Tibial nerve (tissue), 4 donors: Measurements from ENCODE around the gene WNT7A. TPM values are rescaled to one million over a fixed set of nuclear protein-coding genes. Genes with fewer than 3 reads are reported as not detected.

Source experiments
- DNase-seq, 2 donors: peaks; one replicate each; pipeline ENCODE4 v3.0.0-alpha.2; 2019; ENCODE audit warnings: low spot score in 2 of 2
- H3K27ac ChIP-seq, 4 donors: fragments of 200-600 bp; sonication (generic) in 3 of 4; one replicate each; pipeline ENCODE4 v1.5.1; 2017 to 2019; ENCODE audit warnings: mild to moderate bottlenecking in 1 of 4
- H3K27me3 ChIP-seq, 2 donors: fragments of 200-600 bp; sonication (generic) in 1 of 2; one replicate each; pipeline versions ENCODE4 v1.5.1 to v1.6.0; 2017 to 2019
- H3K36me3 ChIP-seq, 3 donors: fragments of 200-600 bp; sonication (generic); one replicate each; pipeline ENCODE4 v1.5.1; 2018 to 2019
- H3K4me1 ChIP-seq, 4 donors: fragments of 200-600 bp; sonication (generic) in 3 of 4; one replicate each; pipeline ENCODE4 v1.5.1; 2017 to 2019
- H3K4me3 ChIP-seq, 4 donors: fragments of 200-600 bp; sonication (generic) in 3 of 4; one replicate each; pipeline ENCODE4 v1.5.1; 2017 to 2019; ENCODE audit warnings: mild to moderate bottlenecking in 1 of 4, moderate library complexity in 1 of 4
- H3K9me3 ChIP-seq, 4 donors: fragments of 200-600 bp; sonication (generic) in 3 of 4; one replicate each; pipeline ENCODE4 v1.5.1; 2017 to 2019
- EP300 ChIP-seq, 2 donors: sonication (generic); formaldehyde crosslinking; IDR thresholded peaks; one replicate each; pipeline ENCODE4 v1.6.1; 2017; ENCODE audit warnings: antibody characterized with exemption in 2 of 2, mild to moderate bottlenecking in 1 of 2
- POLR2A ChIP-seq, 2 donors: fragments of 450-650 bp; IDR thresholded peaks; one replicate each; pipeline ENCODE4 v1.6.1; 2017; ENCODE audit warnings: antibody characterized with exemption in 2 of 2, mild to moderate bottlenecking in 2 of 2, moderate library complexity in 2 of 2
- WGBS, 2 donors: methylation state at CpG; one replicate each; pipeline ENCODE4 v1.1.5; 2018; 5-methylcytosine and 5-hydroxymethylcytosine counted together
- total RNA-seq, 4 donors: library from RNA; depleted of rRNA; stranded (reverse); fragments of >200 nt; gene quantifications; one replicate each; pipeline ENCODE4 v1.1.0, GENCODE V29; 2016
- TF ChIP-seq, protein P1 (sequence below), 5 experiments: fragments of 200-600 bp in 3 of 5; fragments of 450-650 bp in 2 of 5; sonication (generic) in 3 of 5; IDR thresholded peaks; one replicate each; pipeline ENCODE4 v1.5.1; 2016 to 2019; ENCODE audit warnings: antibody characterized with exemption in 5 of 5, mild to moderate bottlenecking in 3 of 5, moderate library complexity in 2 of 5

Gene WNT7A
- total RNA-seq, 4 donors from 2014 or later, result 0.21 TPM; not detected in 3

DNA sequence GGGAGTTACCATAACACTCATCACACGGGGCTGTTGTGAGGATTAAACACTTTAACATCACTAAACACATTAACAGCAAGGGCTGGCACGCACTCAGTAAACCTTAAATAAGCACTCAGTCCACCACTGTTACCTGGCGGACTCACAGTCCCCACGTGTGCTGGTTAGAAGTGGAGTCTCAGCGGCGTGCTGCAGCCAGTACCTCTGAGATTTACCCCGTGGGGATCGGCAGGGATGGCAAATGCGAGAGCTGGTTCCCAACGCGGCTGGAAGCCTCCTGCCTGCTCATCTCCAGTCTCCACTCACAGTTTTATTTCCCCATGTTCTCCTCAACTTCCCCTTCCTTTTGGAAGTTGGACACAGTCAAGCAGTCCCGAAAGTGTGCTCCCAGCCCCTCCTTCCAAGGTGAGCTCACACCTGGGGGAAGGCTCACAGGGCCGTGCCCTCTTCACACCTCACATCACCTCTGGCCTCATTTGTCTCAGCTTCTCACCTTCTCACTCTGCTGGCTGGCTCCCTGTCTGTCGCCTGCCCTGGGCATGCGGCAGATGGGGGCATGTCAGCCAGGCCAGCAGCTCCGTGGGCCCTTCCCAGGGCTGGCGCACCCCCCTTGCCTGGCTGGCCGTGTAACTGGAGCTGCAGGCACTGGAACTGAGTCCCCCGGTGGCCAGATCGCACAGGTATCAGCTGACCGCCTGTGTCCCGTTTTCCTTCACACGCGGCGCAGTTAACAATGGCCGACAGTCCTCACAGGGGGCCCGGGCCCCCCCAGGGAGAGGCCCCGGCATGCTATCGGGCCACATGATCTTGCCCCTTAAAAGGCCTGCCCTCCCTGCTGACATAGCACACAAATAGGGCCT is 87.1 kb downstream of the WNT7A start:
- TF ChIP-seq, protein P1, sequence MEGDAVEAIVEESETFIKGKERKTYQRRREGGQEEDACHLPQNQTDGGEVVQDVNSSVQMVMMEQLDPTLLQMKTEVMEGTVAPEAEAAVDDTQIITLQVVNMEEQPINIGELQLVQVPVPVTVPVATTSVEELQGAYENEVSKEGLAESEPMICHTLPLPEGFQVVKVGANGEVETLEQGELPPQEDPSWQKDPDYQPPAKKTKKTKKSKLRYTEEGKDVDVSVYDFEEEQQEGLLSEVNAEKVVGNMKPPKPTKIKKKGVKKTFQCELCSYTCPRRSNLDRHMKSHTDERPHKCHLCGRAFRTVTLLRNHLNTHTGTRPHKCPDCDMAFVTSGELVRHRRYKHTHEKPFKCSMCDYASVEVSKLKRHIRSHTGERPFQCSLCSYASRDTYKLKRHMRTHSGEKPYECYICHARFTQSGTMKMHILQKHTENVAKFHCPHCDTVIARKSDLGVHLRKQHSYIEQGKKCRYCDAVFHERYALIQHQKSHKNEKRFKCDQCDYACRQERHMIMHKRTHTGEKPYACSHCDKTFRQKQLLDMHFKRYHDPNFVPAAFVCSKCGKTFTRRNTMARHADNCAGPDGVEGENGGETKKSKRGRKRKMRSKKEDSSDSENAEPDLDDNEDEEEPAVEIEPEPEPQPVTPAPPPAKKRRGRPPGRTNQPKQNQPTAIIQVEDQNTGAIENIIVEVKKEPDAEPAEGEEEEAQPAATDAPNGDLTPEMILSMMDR (IDR thresholded peaks at IDR 0.05), result no peak
- TF ChIP-seq POLR2A (IDR thresholded peaks at IDR 0.05), result no peak
- TF ChIP-seq EP300 (IDR thresholded peaks at IDR 0.05), result no peak
- no peaks in the 10 kb centered on the region for H3K36me3 ChIP-seq
- H3K9me3 ChIP-seq, result no peaks in the 10 kb centered on the region
- no peaks in the 10 kb centered on the region for H3K4me1 ChIP-seq
- no peak overlapping the region for H3K4me3 ChIP-seq
- 39 to 56% methylated on average over 28 to 29 of the region's 29 CpGs for WGBS, 2 donors
- H3K27ac ChIP-seq, result no peak overlapping the region
- no peak for DNase-seq
- H3K27me3 ChIP-seq, result peaks cover 0 to 8% of the 10 kb centered on the region in 2 donors

DNA sequence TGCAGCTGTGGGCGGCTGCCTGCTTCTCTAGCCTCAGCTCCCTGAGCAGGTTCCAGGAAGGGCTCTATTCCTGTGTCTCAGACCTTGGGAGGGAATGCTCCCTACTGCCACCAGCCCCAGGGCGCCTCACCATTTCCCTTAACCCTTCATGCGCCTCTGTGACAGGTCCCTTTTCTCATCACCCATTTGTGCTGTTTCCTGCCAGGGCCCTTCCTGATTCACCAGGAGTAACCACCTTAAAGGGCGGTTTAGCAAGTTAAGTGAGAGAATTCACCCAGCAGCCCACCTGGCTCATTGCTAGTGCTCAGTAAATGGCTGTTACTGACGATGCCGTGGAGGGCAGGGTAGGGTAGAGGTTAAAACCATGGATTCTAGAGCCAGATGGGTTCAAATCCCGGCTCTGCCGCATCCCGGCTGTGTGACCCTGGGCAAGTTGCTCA is 87.8 kb downstream of the WNT7A start:
- Histone ChIP-seq H3K27ac (no peak overlapping the region), H3K4me1 (no peaks in the 10 kb centered on the region), H3K9me3 (no peaks in the 10 kb centered on the region), H3K27me3 (peaks cover 0 to 8% of the 10 kb centered on the region in 2 donors), H3K4me3 (no peak overlapping the region), H3K36me3 (no peaks in the 10 kb centered on the region)
- no peak for DNase-seq
- TF ChIP-seq POLR2A (IDR thresholded peaks at IDR 0.05), result no peak
- TF ChIP-seq, protein P1 (IDR thresholded peaks at IDR 0.05), result no peak
- TF ChIP-seq EP300 (IDR thresholded peaks at IDR 0.05), result no peak
- 60 to 70% methylated on average over 9 of the region's 9 CpGs for WGBS, 2 donors

DNA sequence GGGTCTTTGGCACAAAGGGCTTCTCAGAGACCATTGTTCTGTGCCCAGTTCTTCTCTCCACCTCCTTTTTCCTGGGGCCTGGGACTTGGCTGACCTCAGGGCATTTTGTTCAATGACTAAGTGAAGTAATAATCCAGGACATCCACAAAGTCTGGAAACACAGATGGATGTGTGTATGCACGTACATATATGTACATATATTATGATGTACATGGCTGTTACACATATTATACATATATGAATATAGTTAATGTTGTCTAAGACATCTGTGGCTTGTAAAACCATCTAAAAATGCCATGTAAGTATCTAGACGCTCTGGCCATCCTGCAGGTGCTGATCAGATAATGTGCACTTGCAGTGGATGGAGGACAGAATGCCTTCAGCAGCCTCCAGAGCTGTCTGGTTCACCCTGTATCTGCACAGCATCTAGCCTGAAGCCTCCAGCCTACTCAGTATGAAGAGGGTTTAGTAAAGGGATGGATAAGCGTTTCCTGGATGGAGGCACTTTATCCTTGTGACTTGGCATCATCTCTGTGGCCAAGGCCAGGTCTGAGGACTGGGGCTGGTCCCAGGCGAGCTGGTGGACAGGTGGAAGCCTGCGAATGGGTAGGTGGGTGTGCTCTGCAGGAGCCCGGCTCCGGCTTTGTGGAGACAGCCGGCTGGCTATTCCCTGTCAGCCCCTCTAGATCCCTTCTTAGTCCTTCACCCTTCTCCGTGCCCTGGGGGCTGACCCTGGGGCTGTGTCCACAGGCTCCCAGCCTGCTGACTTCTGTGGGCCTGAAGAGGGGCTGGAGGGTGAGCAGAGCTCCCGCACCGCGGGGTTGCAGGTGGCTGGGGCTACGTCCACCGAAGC is 88.4 kb downstream of the WNT7A start:
- Histone ChIP-seq H3K4me3 (no peak overlapping the region), H3K4me1 (no peaks in the 10 kb centered on the region), H3K36me3 (no peaks in the 10 kb centered on the region), H3K27me3 (peaks cover 0 to 8% of the 10 kb centered on the region in 2 donors), H3K9me3 (no peaks in the 10 kb centered on the region), H3K27ac (no peak overlapping the region)
- TF ChIP-seq POLR2A (IDR thresholded peaks at IDR 0.05) (no peak), EP300 (IDR thresholded peaks at IDR 0.05) (no peak)
- TF ChIP-seq, protein P1 (IDR thresholded peaks at IDR 0.05), result no peak
- WGBS, 2 donors, result 68 to 70% methylated on average over 14 of the region's 14 CpGs
- DNase-seq, result no peak

DNA sequence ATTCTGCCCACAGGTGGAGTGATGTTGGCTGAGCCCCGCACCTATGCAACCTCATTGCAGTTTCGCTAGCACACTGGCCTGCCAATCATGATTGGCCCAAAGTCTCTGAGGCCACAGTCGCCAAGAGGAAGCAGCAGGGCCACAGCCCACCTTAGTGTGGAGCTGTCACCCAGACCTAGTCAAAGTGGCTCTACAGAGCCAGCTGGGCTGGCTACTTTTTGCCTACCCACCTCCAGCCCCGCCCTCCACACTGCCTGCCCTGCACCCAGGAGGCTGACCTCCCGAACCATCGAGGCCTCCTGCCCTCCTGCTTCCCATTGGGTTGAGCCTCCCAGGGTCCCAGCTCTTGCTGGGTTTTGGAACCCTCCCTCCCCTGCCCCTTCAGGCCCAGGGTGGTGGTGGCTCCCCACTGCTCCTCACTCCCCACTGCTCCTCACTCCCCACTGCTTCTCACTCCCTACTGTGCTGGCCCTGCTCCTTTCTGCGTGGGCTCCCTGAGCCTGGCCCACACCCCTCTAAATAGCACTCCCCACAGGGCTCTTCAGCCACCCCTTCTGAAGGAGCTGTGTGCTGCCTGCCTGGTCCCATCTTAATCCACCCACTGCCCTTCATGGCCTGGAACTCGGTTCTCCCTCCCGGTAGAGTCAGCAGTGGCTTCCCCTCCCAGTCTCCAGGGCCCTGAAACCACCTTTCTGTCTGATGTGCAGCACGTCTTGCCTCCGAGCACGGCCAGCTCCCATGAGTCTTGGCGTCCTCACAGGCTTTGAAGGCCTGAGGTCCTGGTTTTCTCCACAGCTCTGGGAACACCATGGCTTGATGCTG is 89.3 kb downstream of the WNT7A start:
- no peaks in the 10 kb centered on the region for H3K4me1 ChIP-seq
- no peak overlapping the region for H3K4me3 ChIP-seq
- no peaks in the 10 kb centered on the region for H3K9me3 ChIP-seq
- H3K27ac ChIP-seq, result no peak overlapping the region
- 65 to 68% methylated on average over 13 of the region's 13 CpGs for WGBS, 2 donors
- DNase-seq, result no peak
- peaks cover 0 to 8% of the 10 kb centered on the region in 2 donors for H3K27me3 ChIP-seq
- no peak for TF ChIP-seq EP300 (IDR thresholded peaks at IDR 0.05)
- TF ChIP-seq POLR2A (IDR thresholded peaks at IDR 0.05), result no peak
- TF ChIP-seq, protein P1 (IDR thresholded peaks at IDR 0.05), result no peak
- no peaks in the 10 kb centered on the region for H3K36me3 ChIP-seq
